Amygdala (tissue), 56 donors: ENCODE data around the gene CHMP6.
A peak's percentile ranks its signal among the peaks of the same experiment; 100 is the strongest.

Experiments
- DNase-seq, 56 donors: peaks; one replicate each; lab custom pipeline; 2025; lab: John Stamatoyannopoulos, UW

The CHMP6 gene

DNA sequence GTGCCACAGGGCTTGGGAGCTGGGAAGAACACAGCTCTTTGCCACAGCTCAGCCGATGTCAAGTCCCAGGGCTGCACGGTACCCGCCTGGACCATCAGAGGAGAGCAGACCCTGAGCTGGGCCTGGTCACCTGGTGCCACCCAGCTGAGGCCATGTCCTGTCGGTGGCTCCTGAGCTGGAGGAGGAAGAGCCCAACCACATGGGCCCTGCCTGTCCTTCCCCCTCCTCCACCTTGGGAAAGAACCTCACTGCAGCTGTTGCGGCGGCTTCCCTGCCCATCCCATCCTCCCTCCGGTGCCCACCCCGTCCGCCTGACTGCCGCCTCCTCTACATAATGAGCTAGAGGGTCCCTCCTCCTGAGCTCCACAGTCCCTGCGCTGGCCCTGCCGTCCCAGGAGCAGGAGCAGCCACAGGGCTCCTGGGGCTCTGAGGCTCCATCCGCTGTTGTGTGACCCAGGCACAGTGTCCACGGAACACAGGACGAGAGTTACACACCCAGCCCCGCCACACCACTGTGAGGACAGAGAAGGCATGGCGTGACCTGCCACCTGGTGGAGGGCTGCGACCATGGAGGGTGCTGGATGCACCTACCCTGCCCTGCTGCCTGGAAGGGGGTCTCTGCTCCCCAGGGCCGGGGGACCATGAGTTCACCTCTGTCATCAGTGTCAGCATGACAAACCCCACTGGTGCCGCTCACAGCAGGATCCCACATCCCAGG is 21.4 kb upstream of the CHMP6 start:
- peak in 17 of 56 donors; percentile 17 to 58 (median 37) for DNase-seq

DNA sequence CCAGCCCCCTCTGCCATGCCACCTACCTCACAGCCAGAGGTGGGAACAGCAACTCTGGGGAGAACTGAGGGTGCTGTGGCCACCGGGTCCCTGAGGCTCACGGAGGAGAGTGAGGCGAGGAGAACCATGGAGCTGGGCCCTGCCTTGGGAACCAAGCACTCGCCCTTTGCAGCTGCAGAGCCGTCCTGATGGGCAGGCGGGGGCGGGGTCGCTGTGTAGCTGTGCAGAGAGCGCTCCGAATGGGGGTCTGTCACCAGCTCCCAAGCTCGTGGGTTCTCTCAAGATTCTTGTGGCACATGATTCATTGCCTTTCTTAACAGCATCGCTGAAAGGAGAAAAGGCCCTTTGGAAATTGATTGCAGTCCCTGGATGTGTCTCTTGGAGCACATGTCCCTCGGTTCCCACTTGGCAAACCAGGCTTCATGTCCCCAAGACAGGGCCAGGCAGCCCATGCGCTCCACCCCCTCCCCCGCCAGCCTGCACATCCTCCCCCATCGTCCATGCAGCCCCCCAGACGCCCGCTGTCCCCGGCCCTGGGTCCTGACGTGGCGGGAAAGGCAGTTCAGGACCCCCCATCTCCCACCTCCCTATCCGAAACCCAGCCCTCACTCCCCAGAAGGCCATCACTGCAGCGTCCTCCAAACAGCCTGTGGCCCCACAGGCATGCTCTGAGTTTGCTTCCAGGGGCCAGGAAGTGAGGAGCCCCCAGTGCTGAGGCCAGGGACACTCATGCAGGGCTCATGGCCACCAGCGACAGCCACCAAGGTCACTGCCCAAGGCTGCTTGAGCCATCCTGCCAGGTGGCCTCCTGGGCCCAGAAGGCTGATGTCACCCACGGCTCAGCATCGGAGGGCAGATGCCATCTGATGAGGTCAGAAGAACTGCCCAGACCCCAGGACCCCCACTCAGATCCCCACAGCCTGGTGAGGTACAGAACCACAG is 20.6 kb upstream of the CHMP6 start:
- DNase-seq: no peak

DNA sequence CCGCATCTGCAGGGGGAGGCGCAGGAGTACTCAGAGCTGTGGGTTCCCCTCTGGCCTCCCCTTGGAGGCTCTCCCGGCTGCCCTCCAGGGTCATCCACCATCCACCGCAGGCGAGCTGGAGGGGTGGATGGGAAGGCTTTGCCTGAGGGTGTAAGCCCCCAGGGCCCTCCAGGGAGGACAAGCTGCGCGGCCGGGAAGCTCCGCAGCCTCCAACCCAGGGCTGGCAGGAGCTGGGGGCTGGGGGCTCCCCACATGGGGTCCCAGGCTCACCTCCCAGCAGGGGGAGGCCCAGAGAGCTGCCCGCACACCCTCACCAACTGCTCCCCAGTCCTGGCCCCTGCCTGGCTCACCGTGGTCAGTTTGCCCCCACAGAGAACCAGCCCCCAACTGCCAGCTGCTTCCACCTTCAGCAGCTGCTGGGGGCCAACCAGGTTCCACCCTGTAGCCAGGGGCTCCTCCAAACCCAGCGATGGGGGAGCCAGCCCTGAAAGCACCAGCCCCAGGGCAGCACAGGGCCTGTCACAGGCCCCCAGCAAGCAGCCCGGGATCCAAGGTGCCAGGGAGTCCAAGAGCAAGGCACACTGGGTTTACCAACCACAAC is 19.8 kb upstream of the CHMP6 start:
- DNase-seq: no peak

DNA sequence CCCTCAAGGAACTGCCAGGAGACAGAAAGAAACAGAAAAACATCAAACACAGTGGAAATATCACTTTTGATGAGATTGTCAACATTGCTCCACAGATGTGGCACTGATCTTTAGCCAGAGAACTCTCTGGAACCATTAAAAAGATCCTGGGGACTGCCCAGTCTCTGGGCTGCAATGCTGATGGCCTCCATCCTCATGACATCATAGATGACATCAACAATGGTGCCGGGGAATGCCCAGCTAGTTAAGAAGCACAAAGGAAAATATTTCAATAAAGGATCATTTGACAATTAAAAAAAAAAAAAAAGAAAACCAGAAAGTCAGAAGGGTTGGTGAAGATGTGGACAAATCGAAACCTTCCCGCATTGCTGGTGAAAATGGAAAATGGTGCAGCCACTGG is 14.9 kb upstream of the CHMP6 start:
- no peak for DNase-seq

DNA sequence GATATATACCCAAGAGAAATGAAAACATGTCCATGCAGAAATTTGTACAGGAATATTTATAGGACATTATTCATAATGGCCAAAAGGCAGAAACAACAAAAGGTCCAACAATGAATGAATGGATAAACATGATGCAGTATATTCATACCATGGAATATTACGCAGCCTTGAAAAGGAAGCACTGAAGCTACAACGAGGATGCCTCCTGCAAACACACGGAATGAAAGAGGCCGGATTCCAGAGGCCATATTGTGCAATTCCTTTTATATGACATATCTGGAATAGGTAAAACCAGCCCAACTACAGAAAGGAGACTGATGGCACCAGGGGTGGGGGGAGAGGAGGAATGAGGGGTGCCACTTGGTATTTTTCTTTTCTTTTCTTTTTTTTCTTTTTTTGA is 14.5 kb upstream of the CHMP6 start:
- DNase-seq: no peak

GRCh38 chr17:80978499-80979497 is 12.8 kb upstream of the CHMP6 start:
- DNase-seq: no peak

GRCh38 chr17:80979547-80980378 is 11.9 kb upstream of the CHMP6 start:
- no peak for DNase-seq

DNA sequence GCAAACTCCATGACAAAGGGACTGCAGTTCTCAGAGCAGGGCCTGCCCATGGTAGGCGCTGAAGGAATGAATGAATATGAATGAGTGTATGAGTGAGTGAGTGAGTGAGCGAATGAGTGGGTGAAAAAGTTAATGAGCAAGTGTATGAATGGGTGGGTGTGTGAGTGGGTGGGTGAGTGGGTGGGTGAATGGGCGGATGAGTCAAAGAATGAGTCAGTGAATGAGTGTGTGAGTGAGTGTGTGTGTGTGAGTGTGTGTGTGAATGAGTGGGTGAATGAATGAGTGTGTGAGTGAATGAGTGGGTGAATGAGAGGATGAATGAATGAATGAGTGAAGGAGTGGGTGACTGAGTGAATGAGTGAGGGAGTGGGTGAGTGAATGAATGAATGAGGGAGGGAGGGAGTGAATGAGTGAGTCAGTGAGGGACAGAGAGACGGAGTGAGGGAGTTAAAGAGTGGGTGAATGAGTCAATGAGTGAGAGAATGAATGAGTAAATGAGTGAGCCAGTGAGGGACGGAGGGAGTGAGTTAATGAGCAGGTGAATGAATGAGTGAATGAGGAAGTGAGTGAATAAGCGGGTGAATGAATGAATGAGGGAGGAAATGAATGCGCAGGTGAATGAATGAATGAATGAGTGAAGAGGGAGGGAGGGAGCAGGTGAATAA is 11.1 kb upstream of the CHMP6 start:
- no peak for DNase-seq

GRCh38 chr17:80981062-80981902 is 10.4 kb upstream of the CHMP6 start:
- peak in 3 of 56 donors; percentile 24 to 43 (median 28) for DNase-seq

DNA sequence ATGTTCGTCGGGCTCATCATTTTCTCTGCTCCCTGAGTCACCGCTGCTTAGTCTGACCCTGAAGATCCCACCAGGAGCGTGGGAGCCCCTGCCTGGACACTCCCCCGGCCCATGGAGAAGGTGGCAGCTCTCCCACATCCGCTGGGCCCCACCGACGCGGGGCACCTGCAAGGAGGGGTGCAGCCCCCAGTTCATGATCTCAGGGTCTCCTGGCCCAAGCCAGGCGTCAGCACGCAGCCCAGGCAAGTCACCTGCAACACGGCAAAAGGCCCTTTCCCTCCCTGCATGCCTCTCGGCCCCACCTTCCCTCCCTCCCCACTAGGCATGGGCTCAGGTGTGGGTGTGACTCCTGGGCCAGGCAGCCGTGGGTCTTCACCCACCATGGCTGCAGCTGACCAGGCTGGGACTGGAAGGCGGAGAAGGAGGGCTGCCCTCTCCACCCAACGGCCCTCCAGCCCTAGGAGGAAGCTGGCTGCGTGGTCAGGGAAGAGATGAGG is 9.7 kb upstream of the CHMP6 start:
- DNase-seq: no peak

- DNase-seq: no peak
Observed at GRCh38 chr17:80982426-80982974, 9.1 kb upstream of the CHMP6 start.

GRCh38 chr17:80983545-80983944 is 8.1 kb upstream of the CHMP6 start:
- no peak for DNase-seq

DNA sequence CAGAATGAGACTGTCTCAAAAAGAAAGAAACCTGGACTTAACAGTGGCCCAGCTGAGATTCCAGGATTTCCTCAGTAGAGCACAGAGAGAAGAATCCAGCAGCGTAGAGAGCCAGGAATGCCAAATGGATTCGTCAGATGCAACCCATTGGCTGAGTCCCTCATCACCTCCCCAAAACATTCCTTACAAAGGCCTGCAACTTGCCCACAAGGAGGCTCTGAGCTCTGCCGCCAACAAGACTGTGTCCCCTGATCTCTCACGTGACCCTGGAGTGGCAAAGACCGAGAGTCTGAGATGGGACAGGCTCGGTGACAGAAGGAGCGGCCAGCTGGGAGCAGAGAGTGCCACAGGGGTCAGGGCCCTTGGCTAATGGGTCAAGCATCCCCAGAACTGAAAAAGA is 6.9 kb upstream of the CHMP6 start:
- peak in 7 of 56 donors; percentile 19 to 56 (median 33) for DNase-seq

DNA sequence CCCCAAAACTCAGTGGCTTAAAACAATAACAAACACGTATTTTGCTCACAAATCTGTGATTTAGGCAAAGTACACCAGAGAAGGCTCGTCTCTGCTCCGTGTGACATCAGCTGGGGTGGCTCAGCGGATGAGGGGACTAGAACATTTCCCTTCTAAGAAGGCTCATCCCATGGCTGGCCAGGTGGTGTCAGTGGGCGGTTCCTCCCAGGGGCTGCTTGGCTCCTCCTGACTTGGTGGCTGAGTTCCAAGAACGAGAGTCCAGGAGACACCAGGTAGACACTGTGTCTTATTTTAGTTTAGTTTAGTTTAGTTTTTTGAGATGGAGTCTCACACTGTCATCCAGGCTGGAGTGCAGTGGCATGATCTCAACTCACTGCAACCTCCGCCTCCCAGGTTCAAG is 5.6 kb upstream of the CHMP6 start:
- no peak for DNase-seq

DNA sequence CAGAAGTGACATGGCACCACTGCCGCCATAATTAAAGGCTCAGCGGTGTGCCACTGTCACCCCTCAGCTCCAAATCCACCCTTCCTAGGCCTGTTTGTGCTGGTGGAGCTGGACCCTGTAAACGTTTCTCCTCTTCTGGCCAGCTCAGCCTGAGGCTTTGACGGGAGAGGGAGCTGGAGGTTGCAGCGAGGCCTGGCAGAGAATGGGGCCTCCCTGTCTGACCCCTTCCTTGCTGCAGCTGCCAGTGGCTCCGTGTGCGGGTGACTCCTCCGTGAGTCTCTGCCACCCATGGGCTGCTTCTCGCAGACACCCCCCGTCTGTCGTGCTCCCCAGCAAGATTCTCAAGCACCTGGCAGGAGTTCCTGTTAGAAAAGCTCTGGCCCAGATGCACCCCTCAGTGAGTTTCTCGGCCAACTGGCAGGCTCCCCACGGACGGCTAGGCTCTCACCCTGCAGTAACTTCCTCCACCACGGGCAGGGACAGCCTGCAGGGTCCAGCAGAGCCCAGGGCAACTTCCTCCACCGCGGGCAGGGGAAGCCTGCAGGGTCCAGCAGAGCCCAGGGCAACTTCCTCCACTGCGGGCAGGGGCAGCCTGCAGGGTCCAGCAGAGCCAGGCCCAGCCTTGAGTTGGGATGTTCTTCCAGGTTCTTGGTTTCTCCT is 4.7 kb upstream of the CHMP6 start:
- peak in 16 of 56 donors; percentile 25 to 57 (median 42) for DNase-seq

- peak in 1 of 56 donors; percentile 13 for DNase-seq
Observed at GRCh38 chr17:80987941-80988461, 3.6 kb upstream of the CHMP6 start.
